Adrenal gland (tissue), 5 donors: ENCODE data around the gene NDUFB8.

Source experiments
- CTCF ChIP-seq, 6 experiments: fragments of 450-650 bp in 4 of 6; fragments of 200-600 bp in 2 of 6; sonication (generic) in 1 of 6; IDR thresholded peaks; 1 replicate in 5 of 6; 2 replicates in 1 of 6; pipeline versions ENCODE4 v1.5.1 to v1.8.0; 2016 to 2021; ENCODE audit warnings: antibody characterized with exemption in 6 of 6, mild to moderate bottlenecking in 2 of 6, moderate library complexity in 1 of 6
- POLR2A ChIP-seq, 2 donors: fragments of 450-650 bp; IDR thresholded peaks; one replicate each; pipeline ENCODE4 v1.6.1; 2017; ENCODE audit warnings: antibody characterized with exemption in 2 of 2, mild to moderate bottlenecking in 2 of 2, moderate library complexity in 1 of 2
- donor health status: DM: no; HTN: no; CAD: no.

DNA sequence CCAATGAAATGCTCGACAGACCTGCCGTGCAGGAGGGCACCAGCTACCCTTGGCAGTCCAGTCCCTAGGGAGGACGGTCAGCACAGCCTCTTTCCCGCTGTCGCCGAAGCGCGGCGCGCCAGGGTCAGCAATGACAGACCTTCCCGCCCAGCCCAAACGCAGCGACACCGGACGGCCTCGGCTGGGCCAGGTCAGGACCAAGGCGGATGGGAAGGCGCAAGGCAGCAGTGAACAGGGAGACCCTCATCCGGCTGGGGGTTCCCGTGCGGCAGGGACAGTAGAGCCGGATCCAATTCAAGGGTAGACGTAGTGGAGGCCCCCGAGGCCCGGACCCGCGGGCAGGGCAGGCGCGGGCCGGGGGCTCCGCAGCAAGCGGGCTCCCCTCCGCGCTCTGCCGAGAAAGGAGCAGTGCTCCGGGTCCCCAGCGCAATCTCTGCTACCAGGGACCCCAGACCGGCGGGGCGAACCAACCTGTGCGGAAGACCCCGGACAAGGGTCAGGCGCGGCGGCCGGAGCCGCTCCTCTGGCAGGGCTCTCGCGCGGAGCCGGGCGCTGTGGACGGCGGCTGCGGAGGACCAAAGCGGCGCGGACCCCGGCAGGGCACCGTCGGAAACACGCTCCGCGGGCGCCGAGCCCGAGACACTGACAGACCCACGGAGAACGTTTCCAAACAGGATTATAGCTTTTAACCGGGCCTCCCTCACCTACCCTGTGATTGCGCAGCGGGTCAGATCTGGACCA is 10.2 kb downstream of the NDUFB8 start, which contains the start of gene SEC31B:
- TF ChIP-seq CTCF (IDR thresholded peaks at IDR 0.05) (no peak), POLR2A (IDR thresholded peaks at IDR 0.05) (no peak)
